ENCODE data around the gene ANKRD40CL. TPM values are rescaled to one million over a fixed set of nuclear protein-coding genes. Genes with fewer than 3 reads are reported as not detected.
A peak's percentile ranks its signal among the peaks of the same experiment; 100 is the strongest.

The ANKRD40CL gene
- total and polyA plus RNA-seq, 9 donors: not detected

DNA sequence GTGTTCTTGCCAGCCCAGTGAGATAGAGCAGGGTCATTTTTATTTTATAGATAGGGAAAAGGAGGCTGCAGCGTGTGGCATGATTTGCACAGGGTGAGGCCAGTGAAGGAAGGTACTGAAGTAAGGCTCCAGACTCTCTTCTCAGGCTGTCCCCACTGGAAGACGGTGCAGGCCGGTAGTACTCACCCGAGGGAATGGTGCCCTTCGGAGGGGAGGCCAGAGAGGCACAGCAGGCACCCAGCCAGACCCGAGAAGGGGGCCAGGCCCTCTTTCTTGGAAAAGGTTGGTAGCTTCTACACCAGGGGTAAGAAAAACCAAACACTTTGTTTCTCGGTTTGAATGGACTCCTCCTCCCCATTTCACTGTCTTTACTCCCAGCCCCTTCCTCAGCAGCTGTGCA lies 288 bp downstream of the ANKRD40CL start:
- H3K4me3 ChIP-seq: no peak overlapping the region
- H3K4me1 ChIP-seq (ENCODE audit: insufficient read depth): no peaks in the 10 kb centered on the region
- TF ChIP-seq, protein P1, sequence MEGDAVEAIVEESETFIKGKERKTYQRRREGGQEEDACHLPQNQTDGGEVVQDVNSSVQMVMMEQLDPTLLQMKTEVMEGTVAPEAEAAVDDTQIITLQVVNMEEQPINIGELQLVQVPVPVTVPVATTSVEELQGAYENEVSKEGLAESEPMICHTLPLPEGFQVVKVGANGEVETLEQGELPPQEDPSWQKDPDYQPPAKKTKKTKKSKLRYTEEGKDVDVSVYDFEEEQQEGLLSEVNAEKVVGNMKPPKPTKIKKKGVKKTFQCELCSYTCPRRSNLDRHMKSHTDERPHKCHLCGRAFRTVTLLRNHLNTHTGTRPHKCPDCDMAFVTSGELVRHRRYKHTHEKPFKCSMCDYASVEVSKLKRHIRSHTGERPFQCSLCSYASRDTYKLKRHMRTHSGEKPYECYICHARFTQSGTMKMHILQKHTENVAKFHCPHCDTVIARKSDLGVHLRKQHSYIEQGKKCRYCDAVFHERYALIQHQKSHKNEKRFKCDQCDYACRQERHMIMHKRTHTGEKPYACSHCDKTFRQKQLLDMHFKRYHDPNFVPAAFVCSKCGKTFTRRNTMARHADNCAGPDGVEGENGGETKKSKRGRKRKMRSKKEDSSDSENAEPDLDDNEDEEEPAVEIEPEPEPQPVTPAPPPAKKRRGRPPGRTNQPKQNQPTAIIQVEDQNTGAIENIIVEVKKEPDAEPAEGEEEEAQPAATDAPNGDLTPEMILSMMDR (IDR thresholded peaks at IDR 0.05): no peak
- no peak for TF ChIP-seq EP300 (IDR thresholded peaks at IDR 0.05)
- TF ChIP-seq POLR2A (IDR thresholded peaks at IDR 0.05): no peak
- H3K27ac ChIP-seq: no peak overlapping the region
- intact Hi-C loops (cut with DNase I): no loop called here
- DNase-seq: no peak
- WGBS, 3 donors: 66 to 76% (median 69%) methylated on average over 7 of the region's 7 CpGs
- H3K9me3 ChIP-seq: no peaks in the 10 kb centered on the region
- no peaks in the 10 kb centered on the region for H3K27me3 ChIP-seq
- no peaks in the 10 kb centered on the region for H3K36me3 ChIP-seq

DNA sequence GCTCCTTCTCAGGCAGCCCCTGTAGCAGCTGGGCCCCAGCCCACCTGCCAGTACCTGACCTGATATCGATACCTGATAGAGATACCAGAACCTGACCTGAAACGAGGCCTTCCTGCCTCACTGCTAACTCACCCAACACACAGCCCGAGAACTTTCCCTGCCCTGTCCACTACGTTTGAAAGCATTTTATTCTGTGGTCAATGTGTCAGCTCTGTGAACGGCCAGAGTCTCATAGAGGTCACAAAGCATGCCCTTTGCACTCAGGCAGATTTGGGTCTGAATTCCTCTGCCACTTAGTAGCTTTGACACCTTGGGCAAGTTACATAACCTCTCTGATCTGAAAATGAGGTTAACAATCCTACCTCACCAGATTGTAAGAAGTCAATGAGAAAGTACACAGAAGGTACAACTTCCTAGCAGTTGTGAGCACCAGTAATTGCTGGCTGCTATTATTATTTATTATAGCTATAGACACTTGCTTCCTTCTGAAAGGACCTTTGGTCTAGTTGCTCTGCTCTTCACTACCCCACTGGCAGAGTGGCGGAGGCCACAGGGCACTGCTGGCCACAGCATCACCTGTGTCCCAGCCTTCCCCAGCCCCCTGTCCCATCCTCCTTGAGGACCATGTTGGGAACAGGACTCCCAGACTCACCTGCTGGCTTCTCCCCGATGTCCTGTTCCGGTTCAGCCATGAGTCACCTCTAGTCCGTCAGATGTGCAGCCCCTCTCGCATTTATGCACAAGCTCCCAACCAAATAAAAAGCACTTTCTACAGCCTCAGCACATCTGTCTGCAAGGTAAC lies 895 bp downstream of the ANKRD40CL start:
- Histone ChIP-seq H3K4me1 (ENCODE audit: insufficient read depth) (no peaks in the 10 kb centered on the region), H3K9me3 (no peaks in the 10 kb centered on the region), H3K27me3 (no peaks in the 10 kb centered on the region), H3K27ac (no peak overlapping the region), H3K4me3 (no peak overlapping the region), H3K36me3 (no peaks in the 10 kb centered on the region)
- intact Hi-C loops (cut with DNase I): no loop called here
- TF ChIP-seq, protein P1 (IDR thresholded peaks at IDR 0.05): no peak
- no peak for TF ChIP-seq EP300 (IDR thresholded peaks at IDR 0.05)
- no peak for TF ChIP-seq POLR2A (IDR thresholded peaks at IDR 0.05)
- DNase-seq: peak in 1 of 5 donors; percentile 10
- 82 to 91% (median 86%) methylated on average over 10 of the region's 10 CpGs for WGBS, 3 donors

GRCh38 chr17:50765454-50766221 lies 1.7 kb downstream of the ANKRD40CL start:
- DNase-seq: peak in 1 of 5 donors; percentile 9
- H3K27ac ChIP-seq: no peak overlapping the region

GRCh38 chr17:50764734-50765149 lies 2.6 kb downstream of the ANKRD40CL start:
- intact Hi-C loops (cut with DNase I): no loop called here
- no peak overlapping the region for H3K27ac ChIP-seq
- DNase-seq: no peak

More at GRCh38 chr17:50765454-50766221, 1.7 kb downstream of the ANKRD40CL start:
- 65 to 72% (median 67%) methylated on average over 9 of the region's 9 CpGs for WGBS, 3 donors
- H3K9me3 ChIP-seq: no peaks in the 10 kb centered on the region
- TF ChIP-seq, protein P1 (IDR thresholded peaks at IDR 0.05): no peak
- TF ChIP-seq POLR2A (IDR thresholded peaks at IDR 0.05) (no peak), EP300 (IDR thresholded peaks at IDR 0.05) (no peak)
- intact Hi-C loops (cut with DNase I): no loop called here
- no peaks in the 10 kb centered on the region for H3K4me1 ChIP-seq (ENCODE audit: insufficient read depth)
- H3K4me3 ChIP-seq: no peak overlapping the region
- H3K27me3 ChIP-seq: no peaks in the 10 kb centered on the region
- H3K36me3 ChIP-seq: no peaks in the 10 kb centered on the region

More at GRCh38 chr17:50764734-50765149, 2.6 kb downstream of the ANKRD40CL start:
- Histone ChIP-seq H3K9me3 (no peaks in the 10 kb centered on the region), H3K4me1 (ENCODE audit: insufficient read depth) (no peaks in the 10 kb centered on the region), H3K36me3 (no peaks in the 10 kb centered on the region), H3K27me3 (no peaks in the 10 kb centered on the region), H3K4me3 (no peak overlapping the region)
- TF ChIP-seq, protein P1 (IDR thresholded peaks at IDR 0.05): no peak
- TF ChIP-seq POLR2A (IDR thresholded peaks at IDR 0.05) (no peak), EP300 (IDR thresholded peaks at IDR 0.05) (no peak)
- 54 to 56% (median 56%) methylated on average over 2 of the region's 2 CpGs for WGBS, 3 donors

All from ovary (tissue), 9 donors.